ENCODE measurements around the gene FILIP1L. TPM values are rescaled to one million over a fixed set of nuclear protein-coding genes. Genes with fewer than 3 reads are reported as not detected.

Gene FILIP1L
- total RNA-seq, 1 experiment from 2014 or later: 0.17 TPM

GRCh38 chr3:99805160-99805559 lies 309.1 kb downstream of the FILIP1L start:
- Histone ChIP-seq H3K4me1 (ENCODE audit: control insufficient read depth in 1 of 2, insufficient read depth in 2 of 2, low read length in 2 of 2) (no peaks in the 10 kb centered on the region), H4K20me1 (ENCODE audit: insufficient read depth) (no peaks in the 10 kb centered on the region), H3K27me3 (ENCODE audit: insufficient read depth, low read length) (no peaks in the 10 kb centered on the region), H3K79me2 (ENCODE audit: insufficient read depth, low read length) (no peaks in the 10 kb centered on the region), H3K36me3 (ENCODE audit: control insufficient read depth in 1 of 2, insufficient read depth in 2 of 2, low read length in 2 of 2) (no peaks in the 10 kb centered on the region), H3K9ac (ENCODE audit: low read length) (no peak overlapping the region), H3K9me3 (ENCODE audit: control insufficient read depth in 1 of 2, insufficient read depth in 1 of 2, low read depth in 1 of 2, low read length in 2 of 2) (peaks cover 0 to 9% of the 10 kb centered on the region in 2 experiments; a peak in 1 of 4 replicates), H3K4me2 (ENCODE audit: low read length) (no peak overlapping the region), H3K27ac (ENCODE audit: low read depth, low read length) (no peak overlapping the region), H3K4me3 (replicated peaks in 1 of 2; ENCODE audit: low read depth in 1 of 2, low read length in 2 of 2) (no peak overlapping the region), H3K9me2 (ENCODE audit: insufficient read depth) (no peaks in the 10 kb centered on the region; the same call in 1 of the 2 replicates), H2AFZ (ENCODE audit: low read depth, low read length, poor library complexity, severe bottlenecking) (no peak overlapping the region)
- RAD21 ChIA-PET (ENCODE audit: low non-redundant PET in 1 of 2, low total read pairs in 2 of 2, uncharacterized antibody in 2 of 2, unreplicated experiment in 2 of 2): no interaction called here
- POLR2A ChIA-PET: no interaction called here
- TF ChIP-seq EZH2 (IDR thresholded peaks at IDR 0.05) (no peak), EGR1 (IDR thresholded peaks at IDR 0.05; ENCODE audit: low read depth) (no peak), JUND (IDR thresholded peaks at IDR 0.05) (no peak), RAD21 (IDR thresholded peaks at IDR 0.05; ENCODE audit: low read depth) (no peak), TCF7L2 (IDR thresholded peaks at IDR 0.05; ENCODE audit: borderline replicate concordance, extremely low read depth, insufficient read depth, insufficient read length) (no peak), MAX (IDR thresholded peaks at IDR 0.05) (no peak), YY1 (IDR thresholded peaks at IDR 0.05; ENCODE audit: extremely low read depth, insufficient replicate concordance, low read depth, low read length) (no peak), SP1 (IDR thresholded peaks at IDR 0.05; ENCODE audit: low read depth) (no peak), CTCF (IDR thresholded peaks at IDR 0.05 in 2 of 3, conservative IDR thresholded peaks at IDR 0.05 in 1 of 3; ENCODE audit: borderline replicate concordance in 1 of 3, insufficient read depth in 1 of 3, low read depth in 2 of 3, low read length in 2 of 3) (no peak), SRF (IDR thresholded peaks at IDR 0.05; ENCODE audit: low read depth) (no peak), CBX3 (IDR thresholded peaks at IDR 0.05; ENCODE audit: low read depth) (no peak), FOSL1 (IDR thresholded peaks at IDR 0.05; ENCODE audit: low read depth) (no peak), EZH2phosphoT487 (IDR thresholded peaks at IDR 0.05; ENCODE audit: borderline replicate concordance) (no peak), ZBTB33 (IDR thresholded peaks at IDR 0.05; ENCODE audit: extremely low read depth, insufficient replicate concordance, low read length) (no peak), CEBPB (IDR thresholded peaks at IDR 0.05; ENCODE audit: low read depth) (no peak), REST (IDR thresholded peaks at IDR 0.05; ENCODE audit: low read depth) (no peak)
- CTCF ChIA-PET: no interaction called here
- no peak for ATAC-seq
- no TSS peak for BruUV-seq (replicated peaks)
- intact Hi-C loops (cut with micrococcal nuclease): no loop called here
- DNase-seq (ENCODE audit: low read depth, low spot score): no peak

All from HCT116 (cell line).